GM18861 (cell line): Measurements from ENCODE around the gene CASP2.
"Not testable (repeated sequence)": the region's sequence is repeated elsewhere in the genome, so short reads cannot be mapped to it uniquely, and the experiment has no call there.

Source experiments
- ATAC-seq: cut with Tn5 transposase; IDR thresholded peaks from one replicate; pipeline ENCODE4 v1.9.1; 2021; ENCODE audit not compliant: unreplicated experiment

Gene CASP2

DNA sequence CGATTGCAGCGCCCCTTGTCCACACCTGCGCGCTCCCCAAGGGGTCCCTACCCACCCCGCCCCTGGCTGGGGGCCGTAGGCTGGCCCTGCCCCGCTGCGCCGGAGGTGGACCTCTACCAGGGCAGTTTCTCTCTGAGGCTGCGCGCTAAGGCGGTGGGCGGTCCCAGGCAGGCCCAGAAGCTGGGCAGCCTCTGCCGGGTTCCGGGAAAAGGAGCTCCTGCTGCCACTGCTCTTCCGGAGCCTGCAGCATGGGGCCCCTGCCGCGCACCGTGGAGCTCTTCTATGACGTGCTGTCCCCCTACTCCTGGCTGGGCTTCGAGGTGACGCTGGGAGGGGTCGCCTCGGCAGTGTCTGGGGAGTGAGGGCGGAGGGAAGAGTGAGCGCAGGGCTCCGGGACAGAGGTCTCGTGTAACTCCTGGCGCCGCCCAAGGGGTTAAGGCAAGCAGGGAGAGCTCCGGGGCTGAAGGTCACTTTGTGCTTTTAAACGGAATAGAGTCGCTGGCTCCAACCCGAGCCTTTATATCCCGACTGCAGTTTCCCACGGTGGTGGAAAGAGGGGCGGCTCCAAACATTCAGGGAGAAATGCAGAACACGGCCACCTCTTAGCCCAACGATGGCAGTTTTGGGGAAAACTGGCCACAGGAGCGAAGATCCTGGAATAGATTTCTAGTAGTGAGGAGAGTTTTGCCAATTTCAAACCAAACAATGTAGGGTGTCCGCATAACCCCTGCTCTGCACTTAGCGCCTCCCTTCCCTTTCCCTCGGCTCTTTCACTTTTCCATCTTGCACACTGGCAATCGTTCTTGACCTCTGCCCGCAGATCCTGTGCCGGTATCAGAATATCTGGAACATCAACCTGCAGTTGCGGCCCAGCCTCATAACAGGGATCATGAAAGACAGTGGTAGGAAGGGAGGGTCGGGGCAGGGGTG, 24.6 kb upstream of the CASP2 start, which contains the start of gene GSTK1:
GSTK1 (plus strand) TSS at position 176 of the 930 bp plus-strand sequence; CDS start at position 249, 73 bp downstream.
- ATAC-seq = peak; percentile 98

- ATAC-seq = not testable (repeated sequence)
These were observed 24.0 kb upstream of the CASP2 start for GRCh38 chr7:143264196-143264568.

- ATAC-seq = no peak
These were observed 23.0 kb upstream of the CASP2 start for GRCh38 chr7:143265017-143265693.

DNA sequence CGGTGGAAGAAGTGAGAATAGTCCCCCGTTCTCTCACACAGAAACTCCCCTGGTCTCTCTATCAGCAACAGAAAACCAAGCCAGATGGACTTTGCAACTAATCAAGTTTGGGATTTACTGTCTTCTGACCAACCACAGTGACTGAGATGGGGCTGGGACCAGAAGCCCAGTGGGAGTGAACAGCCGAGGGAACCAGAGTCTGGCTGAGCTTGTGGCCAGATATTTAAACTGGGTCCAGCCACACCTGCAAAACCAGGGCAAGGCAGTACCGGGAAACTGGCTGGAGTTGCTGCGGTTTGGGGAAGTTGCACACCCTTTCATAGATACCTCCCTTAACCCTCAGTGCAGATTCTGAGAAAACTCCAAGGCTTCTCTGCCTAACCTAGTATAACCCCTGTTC, 18.9 kb upstream of the CASP2 start:
- ATAC-seq = no peak

- ATAC-seq = no peak
These were observed 16.9 kb upstream of the CASP2 start for GRCh38 chr7:143271240-143271639.

DNA sequence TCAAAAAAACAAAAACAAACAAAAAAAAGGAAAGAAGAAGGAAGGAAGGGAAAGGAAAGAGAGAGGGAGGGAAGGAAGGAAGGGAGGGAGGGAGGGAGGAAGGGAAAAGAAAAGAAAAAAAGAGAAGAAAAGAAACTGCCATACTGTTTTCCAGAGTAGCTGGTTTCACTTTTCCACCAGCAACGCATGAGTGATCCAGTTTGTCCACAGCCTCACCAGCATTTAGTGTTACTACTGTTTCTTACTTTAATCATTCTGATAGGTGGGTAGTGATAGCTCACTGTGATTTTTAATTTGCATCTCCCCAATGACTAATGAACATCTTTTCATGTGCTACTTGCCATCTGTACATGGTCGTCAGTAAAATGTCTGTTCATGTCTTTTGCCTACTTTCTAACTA, 15.3 kb upstream of the CASP2 start:
- no peak for ATAC-seq

GRCh38 chr7:143279186-143280098, 8.7 kb upstream of the CASP2 start:
- no peak for ATAC-seq

DNA sequence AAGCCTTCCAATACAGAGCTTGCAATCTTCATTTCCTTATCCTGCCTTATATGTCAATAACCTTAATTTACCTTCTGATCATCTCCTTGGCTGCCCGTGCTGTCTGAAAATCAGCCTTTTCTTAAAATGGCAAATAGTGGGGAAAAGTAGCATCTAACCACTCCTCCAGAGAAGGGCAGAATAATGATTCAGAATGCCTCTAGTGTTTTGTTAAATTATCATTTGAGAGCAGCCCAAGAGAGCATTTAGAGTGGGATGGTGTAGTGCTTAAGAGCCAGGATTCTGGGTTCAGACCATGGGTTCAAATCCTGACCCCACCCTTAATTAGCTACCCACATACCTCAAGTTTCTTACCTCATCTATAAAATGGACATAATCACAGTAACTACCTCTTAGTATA, 8.0 kb upstream of the CASP2 start:
- no peak for ATAC-seq

DNA sequence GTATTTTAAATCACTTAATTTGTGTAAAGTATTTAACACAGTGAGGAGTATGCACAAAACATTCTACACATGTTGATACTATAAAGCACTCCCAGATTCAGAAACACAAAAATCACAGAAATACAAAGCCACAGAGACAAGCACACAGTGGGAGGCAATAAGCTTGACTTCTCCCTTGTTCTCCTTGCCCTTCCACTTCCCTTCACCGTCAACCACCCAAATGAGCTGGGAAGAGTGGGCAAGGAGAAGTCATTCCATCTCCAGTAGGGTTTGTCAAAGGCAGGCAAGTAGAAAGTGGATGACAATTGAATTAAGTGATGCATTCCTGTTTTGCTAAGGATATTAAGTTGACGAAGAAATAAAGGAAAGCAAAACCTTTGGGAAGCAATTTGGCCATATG, 7.6 kb upstream of the CASP2 start:
- ATAC-seq = no peak

DNA sequence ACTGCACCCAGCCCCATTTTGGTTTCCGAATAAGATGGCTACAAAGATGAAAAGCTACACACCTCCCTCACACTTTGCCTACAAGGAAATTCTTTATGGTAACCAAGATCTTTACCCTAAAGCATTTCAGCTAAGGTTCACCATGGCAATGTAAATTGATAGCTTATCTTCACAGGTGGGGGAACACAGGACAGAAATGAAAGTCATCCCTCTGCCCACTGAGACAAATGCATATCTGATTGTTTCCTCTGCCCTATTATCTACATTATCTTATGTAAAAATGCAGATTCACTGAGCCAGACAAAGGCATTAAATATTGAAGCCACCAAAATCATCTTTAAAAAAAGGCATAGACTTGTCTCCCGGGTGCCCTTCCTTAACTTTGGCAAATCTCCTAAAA, 6.6 kb upstream of the CASP2 start:
- no peak for ATAC-seq

- ATAC-seq = no peak
These were observed 6.0 kb upstream of the CASP2 start for GRCh38 chr7:143282124-143282523.

- no peak for ATAC-seq
These were observed 4.8 kb upstream of the CASP2 start for GRCh38 chr7:143283381-143283780.

GRCh38 chr7:143284591-143285469, 3.3 kb upstream of the CASP2 start, which contains the start of gene TMEM139:
Gene TMEM139 (plus strand): TSS chr7:143284958. CDS start chr7:143285958, 1,000 bp downstream.
- ATAC-seq = no peak

GRCh38 chr7:143285470-143285778, 2.7 kb upstream of the CASP2 start:
- no peak for ATAC-seq

- ATAC-seq = no peak
These were observed 2.2 kb upstream of the CASP2 start for GRCh38 chr7:143285806-143286521.

DNA sequence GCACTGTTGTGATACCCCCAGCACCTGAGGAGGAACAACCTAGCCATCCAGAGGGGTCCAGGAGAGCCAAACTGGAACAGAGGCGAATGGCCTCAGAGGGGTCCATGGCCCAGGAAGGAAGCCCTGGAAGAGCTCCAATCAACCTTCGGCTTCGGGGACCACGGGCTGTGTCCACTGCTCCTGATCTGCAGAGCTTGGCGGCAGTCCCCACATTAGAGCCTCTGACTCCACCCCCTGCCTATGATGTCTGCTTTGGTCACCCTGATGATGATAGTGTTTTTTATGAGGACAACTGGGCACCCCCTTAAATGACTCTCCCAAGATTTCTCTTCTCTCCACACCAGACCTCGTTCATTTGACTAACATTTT, 1.6 kb upstream of the CASP2 start:
- no peak for ATAC-seq

DNA sequence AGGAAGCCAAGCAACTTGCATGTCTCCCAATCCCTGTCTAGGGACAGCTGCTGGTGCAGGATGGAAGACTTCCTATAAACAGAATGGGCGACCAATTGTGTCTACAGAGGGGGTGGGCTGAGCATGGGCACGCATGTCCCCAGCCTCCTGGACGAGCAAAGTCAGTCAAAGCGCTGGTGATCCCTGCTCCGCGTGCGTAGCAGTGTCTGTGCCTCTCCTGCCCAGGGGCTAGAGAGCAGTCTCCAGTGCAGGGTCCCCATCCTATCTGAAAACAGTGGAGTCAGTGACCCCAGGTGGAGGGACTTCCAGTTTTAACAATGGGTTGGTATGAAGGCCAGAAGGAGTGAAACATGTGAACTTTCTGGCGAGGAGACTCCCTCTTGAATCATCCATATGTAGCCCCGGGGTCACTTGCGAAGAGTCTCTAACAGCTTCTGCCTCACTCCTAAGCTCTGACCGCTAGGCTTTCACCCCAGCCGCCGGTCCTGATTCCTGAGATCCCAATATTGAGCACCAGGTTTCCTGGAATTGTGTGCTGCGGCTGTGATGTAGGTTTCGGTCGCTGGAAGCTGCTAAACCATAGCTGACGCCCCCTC, 714 bp upstream of the CASP2 start:
- ATAC-seq = no peak

DNA sequence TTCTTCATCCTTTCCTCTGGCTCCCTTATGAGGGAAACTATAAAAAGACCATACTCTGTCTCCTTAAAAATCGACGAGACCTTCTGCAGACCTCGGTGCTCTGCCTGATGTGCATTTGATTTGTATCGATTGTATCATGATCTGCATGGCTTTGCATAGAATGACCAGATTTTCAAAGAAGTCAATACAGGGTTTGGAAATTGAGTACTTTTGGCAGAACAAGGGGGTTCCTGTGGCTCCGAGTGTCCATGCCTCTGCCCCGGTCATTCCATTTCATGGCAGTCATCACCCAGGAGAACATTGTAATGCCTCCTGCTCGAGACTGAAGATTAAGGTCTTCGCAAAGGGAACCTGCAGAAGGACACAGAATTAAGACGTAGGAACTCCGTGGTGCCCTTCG, 685 bp downstream of the CASP2 start:
- ATAC-seq = no peak

DNA sequence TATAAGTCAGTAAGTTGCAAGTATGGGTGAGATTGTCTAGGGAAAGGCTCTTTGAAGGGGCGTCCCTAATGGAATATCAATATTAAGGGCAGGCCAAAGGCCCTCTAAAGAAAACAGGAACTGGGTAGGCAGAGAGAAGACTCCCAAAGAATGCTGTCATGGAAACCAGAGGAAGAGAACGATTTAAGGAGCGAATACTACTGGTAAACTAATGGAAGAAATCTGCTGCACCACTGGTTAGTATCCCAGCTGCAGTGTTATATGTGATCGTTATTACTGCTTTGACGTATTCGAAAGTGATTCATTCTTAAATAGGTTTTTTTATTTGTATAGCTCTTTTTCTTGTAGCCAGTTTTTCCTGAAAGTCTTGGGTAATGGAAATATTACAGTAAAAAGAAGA, 1.3 kb downstream of the CASP2 start:
- ATAC-seq = no peak
